Stimulated activated naive CD8-positive, alpha-beta T cell treated with anti-CD3 and anti-CD28 coated beads, Interleukin-15, Interleukin-2, amounts not matched to agents 100 U/mL and 50 U/mL, for 24 hours (primary cell): Measurements from ENCODE around the gene HGFAC.

Source experiments
- ATAC-seq: fragments of 150-1000 bp; cut with Tn5 transposase; one replicate; pipeline ENCODE4 v1.10.0; 2021
- DNase-seq: peaks from one replicate; pipeline ENCODE4 v3.0.0; 2021

The HGFAC gene

DNA sequence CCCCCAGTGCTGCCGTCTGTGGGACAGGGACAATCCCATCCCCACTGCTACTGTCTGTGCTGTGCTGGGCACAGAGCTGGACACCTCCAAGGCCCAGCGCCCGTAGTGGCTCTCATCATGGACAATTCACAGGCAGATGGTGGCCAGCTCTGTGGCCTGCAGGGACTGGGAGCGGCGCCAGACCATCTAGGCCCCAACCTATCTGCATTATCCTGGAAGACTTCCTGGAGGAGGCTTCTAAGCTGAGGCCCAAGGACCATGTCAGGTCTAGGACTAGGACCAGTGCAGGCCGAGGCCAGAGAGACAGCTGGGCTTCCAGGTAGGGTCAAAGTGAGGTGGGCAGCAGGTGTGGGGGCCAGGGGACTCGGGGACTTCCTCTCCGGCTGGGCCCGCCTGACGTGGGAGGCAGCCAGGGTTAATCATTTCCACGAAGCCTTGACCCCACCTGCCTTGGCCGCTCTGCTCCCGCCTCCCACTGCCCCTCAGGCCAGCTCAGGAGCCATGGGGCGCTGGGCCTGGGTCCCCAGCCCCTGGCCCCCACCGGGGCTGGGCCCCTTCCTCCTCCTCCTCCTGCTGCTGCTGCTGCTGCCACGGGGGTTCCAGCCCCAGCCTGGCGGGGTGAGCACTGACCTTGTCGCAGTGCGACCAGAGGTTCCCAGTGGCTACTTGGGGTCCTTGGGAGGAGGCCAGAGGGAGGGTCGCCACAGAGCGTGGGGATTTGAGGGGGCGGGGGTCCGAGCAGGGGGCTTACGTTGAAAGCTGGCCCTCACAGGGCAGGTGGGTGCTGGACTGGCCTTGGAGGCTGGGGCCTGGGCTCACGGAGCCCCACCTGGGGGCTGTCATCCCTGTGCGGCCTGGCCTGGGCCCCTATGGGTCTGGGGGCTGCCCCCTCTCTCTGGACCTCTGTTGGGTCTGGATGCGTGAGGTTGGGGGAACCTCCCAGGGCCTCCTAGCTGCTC, at the start of gene HGFAC:
Gene HGFAC, plus strand, starts transcription at position 468 of the 959 bp plus-strand sequence. Its CDS starts 34 bp downstream, at position 502.
- no peak for ATAC-seq
- no peak for DNase-seq

DNA sequence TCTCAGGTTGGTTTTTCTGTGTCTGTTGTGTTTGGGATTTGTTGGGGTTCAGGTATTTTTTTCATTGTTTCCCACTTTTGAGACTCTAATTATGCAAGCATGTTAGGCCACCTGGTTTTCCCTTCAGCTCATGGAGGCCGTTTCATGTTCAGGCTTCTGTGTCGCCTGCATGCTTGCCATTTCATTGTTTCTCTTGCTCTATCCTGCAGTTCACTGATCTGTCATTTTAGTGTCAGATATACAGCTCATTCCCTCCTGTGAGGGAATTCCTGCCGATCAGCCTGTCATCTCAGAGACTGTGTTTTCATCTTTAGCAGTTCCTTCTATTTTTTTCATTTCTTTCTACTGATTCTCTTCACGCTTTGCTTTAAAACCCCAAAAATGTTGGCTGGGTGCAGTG, 49.4 kb upstream of the HGFAC start:
- ATAC-seq (no peak), DNase-seq (no peak)

DNA sequence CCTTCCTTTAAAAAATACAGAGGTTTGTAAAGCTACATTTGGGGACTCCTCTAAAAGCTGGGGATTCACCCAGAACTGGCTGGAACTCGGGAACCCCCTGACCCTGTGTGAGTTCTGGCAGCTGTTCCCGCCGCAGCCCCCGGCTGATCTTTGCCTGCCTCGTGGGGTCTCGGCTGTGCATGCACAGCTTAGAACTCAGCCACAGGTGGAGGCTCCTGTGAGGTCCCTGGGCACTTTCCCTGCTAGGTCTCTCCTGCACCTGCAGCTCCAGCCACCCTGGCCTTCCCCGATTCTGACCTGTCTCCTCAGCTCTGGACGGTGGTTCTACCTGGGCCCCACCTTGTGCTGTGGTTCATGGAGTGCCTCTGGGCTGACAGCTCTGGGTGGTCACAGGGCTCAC, 48.6 kb upstream of the HGFAC start:
- no peak for ATAC-seq
- DNase-seq = no peak

DNA sequence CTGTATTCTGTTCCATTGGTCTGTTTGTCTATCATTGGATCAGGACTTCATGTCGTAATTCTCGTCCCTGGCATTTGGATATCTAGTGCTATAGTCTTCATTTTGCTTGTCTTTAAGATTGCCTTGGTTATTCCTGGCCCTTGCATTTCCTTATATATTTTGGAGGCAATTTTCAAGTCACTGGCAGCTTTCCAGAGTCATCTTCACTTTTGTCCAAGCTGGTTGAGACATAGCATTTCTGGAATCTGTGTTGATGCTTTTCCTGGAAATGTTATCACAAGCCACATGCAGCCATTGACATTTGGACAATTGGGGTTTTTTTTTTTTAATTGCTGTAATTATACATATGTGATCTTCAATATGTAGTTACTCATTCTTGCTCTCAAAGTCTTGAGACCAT, 45.2 kb upstream of the HGFAC start:
- DNase-seq (no peak), ATAC-seq (no peak)

DNA sequence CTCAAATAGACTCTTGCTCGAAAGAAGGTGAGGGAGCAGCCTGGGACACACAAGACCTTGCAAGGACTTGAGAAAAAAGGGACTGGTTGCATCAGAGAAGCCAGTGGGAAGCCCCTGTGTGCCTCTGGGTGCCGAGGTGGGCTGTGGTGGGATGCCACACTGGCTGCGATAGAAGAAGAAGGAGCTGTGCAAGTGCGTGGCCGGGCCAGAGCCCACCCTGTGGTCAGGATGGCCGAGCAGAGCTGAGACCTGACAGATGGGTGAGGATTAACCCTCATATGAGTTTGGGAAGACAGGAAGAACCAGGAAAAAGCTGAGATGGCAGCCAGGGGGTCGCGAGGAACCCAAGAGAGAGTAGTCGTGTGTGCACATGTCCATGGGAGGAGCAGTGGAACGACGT, 44.6 kb upstream of the HGFAC start:
- DNase-seq = no peak
- ATAC-seq = no peak

DNA sequence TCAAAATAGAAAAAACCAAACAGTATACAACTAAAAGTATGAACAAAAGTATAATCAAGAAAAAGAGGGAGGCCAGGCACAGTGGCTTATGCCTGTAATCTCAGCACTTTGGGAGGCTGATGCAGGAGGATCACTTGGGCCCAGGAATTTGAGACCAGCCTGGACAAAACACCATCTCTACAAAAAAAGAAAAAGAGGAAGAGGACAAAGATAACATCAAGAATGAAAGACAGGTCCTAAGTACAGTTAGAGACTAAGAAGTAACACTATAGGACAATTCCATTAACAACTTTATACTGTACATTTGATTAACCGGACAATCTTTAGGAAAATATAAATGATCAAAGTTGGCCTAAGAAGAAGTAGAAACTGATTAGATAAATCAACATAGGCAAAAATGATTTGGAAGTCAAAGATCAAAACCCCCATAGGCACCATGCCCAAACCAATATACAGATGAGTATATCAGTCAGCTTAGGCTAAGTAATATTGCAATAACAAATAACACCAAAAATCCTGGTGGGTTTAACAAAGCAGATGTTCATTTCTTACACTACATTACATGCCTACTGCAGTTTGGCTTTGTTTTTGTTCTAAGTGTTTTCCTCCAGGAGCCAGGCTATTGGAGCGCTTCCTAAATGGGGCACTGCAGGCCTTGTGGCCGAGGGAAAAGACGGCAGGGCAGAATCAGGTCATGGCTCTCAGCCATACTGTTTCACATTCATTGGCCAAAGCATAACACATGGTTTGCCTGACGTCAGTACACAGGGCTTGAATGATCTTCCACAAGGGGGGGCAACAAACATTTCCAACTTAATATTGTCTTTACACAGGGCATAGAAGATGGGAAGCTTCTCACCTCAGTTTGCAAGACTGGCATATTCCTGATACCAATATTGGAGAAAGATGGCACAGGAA, 42.2 kb upstream of the HGFAC start:
- DNase-seq = no peak
- ATAC-seq = peak; percentile 46

- DNase-seq (no peak), ATAC-seq (no peak)
These were observed 40.2 kb upstream of the HGFAC start for GRCh38 chr4:3401436-3402171.

- ATAC-seq = no peak
- DNase-seq = no peak
These were observed 39.0 kb upstream of the HGFAC start for GRCh38 chr4:3402491-3403347.

DNA sequence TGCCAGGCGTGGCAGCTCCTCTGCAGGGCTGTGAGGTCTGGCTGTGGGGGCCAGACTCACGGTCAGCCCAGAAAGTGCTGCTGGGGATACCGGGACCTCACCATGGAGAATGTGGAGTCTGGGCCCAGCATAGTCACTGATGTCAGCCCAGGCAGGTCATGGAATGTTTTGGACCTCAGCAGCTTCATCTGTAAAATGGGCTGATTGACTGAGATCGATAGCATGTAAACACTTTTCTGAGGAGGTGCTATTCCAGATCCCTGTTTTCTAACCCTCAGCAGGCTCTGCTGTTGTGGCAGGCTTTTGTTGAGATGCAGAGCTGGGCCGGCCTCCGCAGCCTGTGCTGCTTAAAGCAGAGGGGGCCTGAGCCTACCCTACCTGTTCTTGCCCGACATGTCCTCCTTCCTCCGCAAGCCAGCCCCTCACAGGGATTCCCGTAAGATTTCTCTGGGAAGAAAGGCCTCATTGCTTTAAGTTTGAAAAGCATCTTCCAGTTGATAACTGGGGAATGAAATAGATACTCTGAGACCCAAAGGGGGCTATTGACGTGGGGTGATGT, 38.3 kb upstream of the HGFAC start:
- ATAC-seq (no peak), DNase-seq (no peak)

- no peak for DNase-seq
These were observed 37.2 kb upstream of the HGFAC start for GRCh38 chr4:3404546-3404945.

GRCh38 chr4:3405176-3405575, 36.6 kb upstream of the HGFAC start:
- no peak for ATAC-seq
- DNase-seq = no peak

More at GRCh38 chr4:3404546-3404945, 37.2 kb upstream of the HGFAC start:
- ATAC-seq = no peak

DNA sequence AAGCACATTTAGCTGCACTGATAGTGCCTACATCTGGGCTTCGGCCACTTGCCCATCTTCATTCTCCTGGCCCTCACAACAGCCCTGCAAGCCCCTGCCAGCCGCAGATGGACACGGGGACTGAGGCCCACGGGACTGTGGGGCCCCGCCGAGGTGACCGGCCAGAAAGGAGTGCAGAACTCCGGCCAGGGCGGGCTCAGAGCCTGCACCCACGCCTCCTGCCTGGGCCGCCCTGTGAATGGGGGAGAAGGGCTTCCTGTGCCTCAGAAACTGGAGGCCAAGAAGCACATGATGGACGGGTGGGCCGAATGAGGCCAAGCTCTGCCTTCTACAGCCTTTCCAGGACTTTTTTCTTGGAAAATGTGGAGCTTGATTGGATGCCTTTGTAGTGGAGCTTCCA, 35.7 kb upstream of the HGFAC start:
- ATAC-seq (no peak), DNase-seq (no peak)

DNA sequence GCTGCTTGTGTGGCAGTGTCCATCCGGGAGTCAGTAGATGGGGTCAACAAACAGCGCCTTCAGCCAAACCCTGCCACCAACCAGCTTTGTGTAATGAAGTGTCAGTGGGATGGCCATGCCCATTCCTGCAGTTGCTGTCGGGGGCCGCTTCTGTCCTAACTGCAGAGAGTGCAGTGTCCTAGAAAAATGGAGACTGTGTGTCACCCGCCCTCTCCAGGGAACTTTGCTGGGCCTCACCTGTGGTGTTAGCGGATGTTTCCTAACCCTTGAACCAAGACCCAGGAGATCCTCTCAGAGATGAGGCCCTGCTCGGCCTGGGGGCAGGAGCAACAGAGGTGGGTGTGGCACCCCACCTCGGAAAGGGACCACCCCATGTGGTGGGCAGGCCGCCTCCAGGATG, 35.3 kb upstream of the HGFAC start:
- ATAC-seq (no peak), DNase-seq (no peak)

- ATAC-seq = no peak
- DNase-seq = no peak
These were observed 34.5 kb upstream of the HGFAC start for GRCh38 chr4:3407171-3407771.

GRCh38 chr4:3407930-3408792, 33.6 kb upstream of the HGFAC start:
- ATAC-seq (no peak), DNase-seq (no peak)

- no peak for DNase-seq
- ATAC-seq = no peak
These were observed 32.9 kb upstream of the HGFAC start for GRCh38 chr4:3408793-3409330.

GRCh38 chr4:3409571-3410091, 32.1 kb upstream of the HGFAC start:
- no peak for DNase-seq
- ATAC-seq = no peak

DNA sequence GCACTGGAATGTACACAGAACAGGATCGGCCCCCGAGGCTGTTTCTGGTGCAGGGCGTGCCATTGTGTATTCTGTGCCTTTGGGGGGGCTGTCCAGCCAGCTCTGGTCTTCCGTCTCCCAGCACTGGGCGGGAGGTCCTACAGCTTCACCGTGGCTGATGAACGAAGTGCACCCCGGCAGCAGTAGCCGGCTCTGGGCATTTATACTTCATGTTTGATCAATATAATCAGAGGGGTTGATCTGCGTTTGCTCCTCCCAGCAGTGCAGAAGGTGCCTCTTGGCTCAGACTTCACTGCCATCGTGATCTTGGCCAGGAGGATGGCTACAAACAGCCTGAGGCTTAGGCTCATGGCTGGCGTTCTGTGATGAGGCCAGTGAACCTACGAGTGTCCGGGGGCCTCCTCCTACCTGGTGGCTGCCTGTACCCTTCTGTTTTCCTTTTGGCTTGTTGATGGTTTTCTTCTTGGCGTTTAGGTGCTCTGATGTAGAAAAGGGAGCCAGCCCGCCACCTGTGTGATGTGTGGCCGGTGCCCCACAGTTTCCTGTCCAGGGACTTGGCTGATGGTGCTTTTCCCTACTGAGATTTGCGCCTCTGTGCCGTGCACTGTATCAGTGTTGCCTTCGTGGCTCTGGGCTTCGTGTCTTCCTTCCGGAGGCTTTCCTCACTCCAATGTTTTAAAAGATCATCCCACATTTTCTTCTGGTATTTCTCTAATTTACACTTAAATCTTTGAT, 31.2 kb upstream of the HGFAC start:
- DNase-seq = no peak
- no peak for ATAC-seq
